Heart left ventricle (tissue), 16 donors: ENCODE results near the gene PGM1. TPM values are rescaled to one million over a fixed set of nuclear protein-coding genes. Genes with fewer than 3 reads are reported as not detected.

Source experiments
- ATAC-seq, 4 donors: fragments of 200-7000 bp; cut with Tn5 transposase; one replicate each; pipeline ENCODE4 v1.9.1; 2020 to 2022; ENCODE audit warnings: moderate library complexity in 4 of 4, mild to moderate bottlenecking in 3 of 4, moderate number of reproducible peaks in 1 of 4
- DNase-seq, 5 donors: peaks; one replicate each; pipeline ENCODE4 v3.0.0-alpha.2; 2020
- H3K27ac ChIP-seq, 12 donors: fragments of 200-600 bp; sonication (generic) in 4 of 12; one replicate each; pipeline versions ENCODE4 v1.5.0 to v1.8.0; 2016 to 2022; ENCODE audit warnings: mild to moderate bottlenecking in 2 of 12
- H3K27me3 ChIP-seq, 9 donors: fragments of 200-600 bp; sonication (generic) in 2 of 9; one replicate each; pipeline versions ENCODE4 v1.5.1 to v1.8.0; 2016 to 2022; ENCODE audit warnings: mild to moderate bottlenecking in 3 of 9
- H3K36me3 ChIP-seq, 9 donors: fragments of 200-600 bp; sonication (generic) in 2 of 9; one replicate each; pipeline versions ENCODE4 v1.5.0 to v1.8.0; 2018 to 2022; ENCODE audit warnings: mild to moderate bottlenecking in 2 of 9
- H3K4me1 ChIP-seq, 12 donors: fragments of 200-600 bp; sonication (generic) in 4 of 12; one replicate each; pipeline versions ENCODE4 v1.5.0 to v1.8.0; 2016 to 2022; ENCODE audit warnings: mild to moderate bottlenecking in 3 of 12
- H3K4me3 ChIP-seq, 12 donors: fragments of 200-600 bp; sonication (generic) in 4 of 12; one replicate each; pipeline versions ENCODE4 v1.5.0 to v1.8.0; 2017 to 2022; ENCODE audit warnings: mild to moderate bottlenecking in 9 of 12, moderate library complexity in 4 of 12
- H3K9me3 ChIP-seq, 12 donors: fragments of 200-600 bp; sonication (generic) in 4 of 12; one replicate each; pipeline versions ENCODE4 v1.5.0 to v1.8.0; 2016 to 2022; ENCODE audit warnings: mild to moderate bottlenecking in 1 of 12
- CTCF ChIP-seq, 12 donors: fragments of 200-600 bp; sonication (generic) in 4 of 12; IDR thresholded peaks; one replicate each; pipeline versions ENCODE4 v1.5.0 to v1.8.0; 2018 to 2022; ENCODE audit warnings: antibody characterized with exemption in 12 of 12, mild to moderate bottlenecking in 5 of 12
- POLR2A ChIP-seq, 2 donors: fragments of 450-650 bp; IDR thresholded peaks; one replicate each; pipeline ENCODE4 v1.6.1; 2017; ENCODE audit warnings: antibody characterized with exemption in 2 of 2, mild to moderate bottlenecking in 2 of 2, moderate library complexity in 2 of 2
- WGBS, 4 donors: extraction: QIAGEN DNeasy Blood & Tissue Kit in 2 of 4; methylation state at CpG; one replicate each; pipeline versions ENCODE4 v1.1.5 to v1.1.7; 2013 to 2018; 5-methylcytosine and 5-hydroxymethylcytosine counted together
- intact Hi-C, 10 donors: fragments of 100-400 bp; cut with DNase I; formaldehyde crosslinking; loops; one replicate each; pipeline versions ENCODE4 v1.11.1 to v1.14.2; 2022
- polyA plus RNA-seq, 2 donors: library from polyadenylated mRNA; stranded (reverse); fragments of 200-250 nt; gene quantifications; one replicate each; pipeline ENCODE4 v1.2.3, GENCODE V29; 2013
- total RNA-seq, 9 donors: library from RNA; depleted of rRNA in 2 of 9; stranded (reverse); fragments of >200 nt in 2 of 9; fragmentation: NEBNext Ultra II Directional in 3 of 9; extraction: Animal tissue kit (Norgen Biotek cat#: 25700) in 3 of 9; gene quantifications; one replicate each; pipeline versions ENCODE4 v1.1.0 to v1.2.4, GENCODE V29; 2016 to 2023
- donor health status: ischemic (EF 13 %, LVEDD 7.1; RV severe dilation, severe dysfunction).
- donor health status: healthy with polysubstance abuse.
- donor health status: DM: no; HTN: yes; CAD: no.
- donor health status: DM: no; HTN: no; CAD: no.
- donor health status: ischemic (EF 25% LVEDD 6.9; RV normal size, moderate dysfunction).
- donor health status: ischemic (EF 25% LVEDD 5.7; RV mildly dilated, moderate dysfunction).
- donor health status: healthy.
- donor health status: DM: yes; HTN: yes; CAD: no.
- donor health status: ischemic (EF 35%, LVEDD 5.7; RV mildly dilated, moderate dysfunction).
- donor health status: nonischemic (EF 11% LVEDD 7.7; RV severe dilation, severe dysfunction).
- donor health status: DM: yes; HTN: yes; CAD: no.
- donor health status: PGD.
- donor health status: ischemic (EF 29% LVEDD 5.4; RV normal size, mild dysfunction).
- donor health status: nonischemic (EF 23%, LVEDD 6.1; RV moderate dilation, normal function).

PGM1 gene
- total and polyA plus RNA-seq, 11 donors, result 51.4 to 419 (median 258) TPM

GRCh38 chr1:63674865-63675419, 81.7 kb downstream of the PGM1 start:
- no peaks in the 10 kb centered on the region for H3K27me3 ChIP-seq
- H3K27ac ChIP-seq, result peak overlapping the region in 8 of 12 donors; percentile 11 to 43 (median 33)
- H3K36me3 ChIP-seq, result no peaks in the 10 kb centered on the region
- DNase-seq (no peak), ATAC-seq (peak in 1 of 4 donors; percentile 15)
- no peaks in the 10 kb centered on the region for H3K9me3 ChIP-seq
- H3K4me1 ChIP-seq, result peaks cover 0 to 10% (median 2%) of the 10 kb centered on the region in 12 donors
- no peak for TF ChIP-seq POLR2A (IDR thresholded peaks at IDR 0.05)
- no peak for TF ChIP-seq CTCF (IDR thresholded peaks at IDR 0.05)
- intact Hi-C loops, result loop anchor here (2.0 to 10.0 kb wide), 7 partner anchors 462 to 572 kb away; no protein-coding TSS in a partner anchor
- WGBS, 4 donors, result 62 to 87% (median 71%) methylated on average over 6 of the region's 6 CpGs
- no peak overlapping the region for H3K4me3 ChIP-seq

- no peaks in the 10 kb centered on the region for H3K27me3 ChIP-seq
- TF ChIP-seq POLR2A (IDR thresholded peaks at IDR 0.05) (no peak), CTCF (IDR thresholded peaks at IDR 0.05) (no peak)
- DNase-seq, result peak in 3 of 5 donors; percentile 32 to 63 (median 57)
- peak overlapping the region in 7 of 12 donors; percentile 11 to 43 (median 34) for H3K27ac ChIP-seq
- no peaks in the 10 kb centered on the region for H3K36me3 ChIP-seq
- peaks cover 0 to 10% (median 2%) of the 10 kb centered on the region in 12 donors for H3K4me1 ChIP-seq
- H3K9me3 ChIP-seq, result no peaks in the 10 kb centered on the region
- peak; percentile 18 to 29 (median 22) for ATAC-seq
- intact Hi-C loops, result loop anchor here in 8 of 10 donors (2.0 to 10.0 kb wide), 5 partner anchors 467 to 571 kb away; no protein-coding TSS in a partner anchor
- H3K4me3 ChIP-seq, result no peak overlapping the region
- 59 to 70% (median 64%) methylated on average over 8 to 9 of the region's 9 CpGs for WGBS, 4 donors
Observed at GRCh38 chr1:63675420-63675931, 82.3 kb downstream of the PGM1 start.

GRCh38 chr1:63677497-63677896, 84.3 kb downstream of the PGM1 start:
- Histone ChIP-seq H3K27me3 (no peaks in the 10 kb centered on the region), H3K4me3 (no peak overlapping the region), H3K9me3 (no peaks in the 10 kb centered on the region), H3K36me3 (no peaks in the 10 kb centered on the region), H3K4me1 (peaks cover 0 to 10% (median 2%) of the 10 kb centered on the region in 12 donors), H3K27ac (no peak overlapping the region)
- intact Hi-C loops, result loop anchor here in 3 of 10 donors (5.0 to 10.0 kb wide), 3 partner anchors 465 to 565 kb away; no protein-coding TSS in a partner anchor
- 71 to 83% (median 80%) methylated on average over 3 of the region's 3 CpGs for WGBS, 4 donors
- TF ChIP-seq CTCF (IDR thresholded peaks at IDR 0.05) (no peak), POLR2A (IDR thresholded peaks at IDR 0.05) (no peak)
- DNase-seq (no peak), ATAC-seq (no peak)

GRCh38 chr1:63678200-63678599, 85.0 kb downstream of the PGM1 start:
- Histone ChIP-seq H3K4me1 (peaks cover 0 to 10% (median 2%) of the 10 kb centered on the region in 12 donors), H3K27ac (no peak overlapping the region), H3K4me3 (no peak overlapping the region), H3K36me3 (no peaks in the 10 kb centered on the region), H3K9me3 (no peaks in the 10 kb centered on the region), H3K27me3 (no peaks in the 10 kb centered on the region)
- intact Hi-C loops, result loop anchor here in 3 of 10 donors (5.0 to 10.0 kb wide), 3 partner anchors 464 to 564 kb away; no protein-coding TSS in a partner anchor
- no peak for TF ChIP-seq CTCF (IDR thresholded peaks at IDR 0.05)
- TF ChIP-seq POLR2A (IDR thresholded peaks at IDR 0.05), result no peak
- ATAC-seq (no peak), DNase-seq (no peak)
- 69 to 73% (median 72%) methylated on average over 1 of the region's 1 CpG for WGBS, 4 donors
